Measurements from ENCODE around the gene POTEI. TPM values are rescaled to one million over a fixed set of nuclear protein-coding genes. Genes with fewer than 3 reads are reported as not detected.
"Not testable (repeated sequence)": the region's sequence is repeated elsewhere in the genome, so short reads cannot be mapped to it uniquely, and the experiment has no call there.

The POTEI gene
- polyA plus RNA-seq, 3 donors: not detected

DNA sequence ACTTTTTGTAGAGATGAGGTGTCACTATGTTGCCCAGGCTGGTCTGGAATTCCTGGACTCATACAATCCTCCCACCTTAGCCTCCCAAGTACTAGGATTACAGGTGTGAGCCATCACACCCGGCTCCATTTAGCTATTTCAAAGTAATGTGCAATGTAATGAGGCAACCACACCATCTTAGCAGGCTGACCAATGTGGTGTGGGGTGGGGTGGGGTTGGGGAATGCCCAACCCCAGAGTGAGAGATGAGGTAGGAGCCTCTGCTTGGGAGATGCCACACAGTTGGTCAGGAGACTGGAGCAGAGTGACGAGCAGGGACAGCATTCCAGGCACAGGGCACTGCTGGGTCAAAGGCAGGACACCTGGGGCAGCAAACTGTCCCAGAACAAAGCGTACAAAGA is 39.3 kb upstream of the POTEI start:
- WGBS (ENCODE audit: insufficient coverage): no CpG with 5 or more reads among the region's 3 CpGs
- H4K20me1 ChIP-seq (ENCODE audit: insufficient read depth, low read length); H3K4me1 Mint-ChIP-seq; H3K27me3 Mint-ChIP-seq (ENCODE audit: low read depth in 3 of 3); H3K36me3 Mint-ChIP-seq; H3K27me3 ChIP-seq (ENCODE audit: control insufficient read depth in 2 of 2, insufficient read depth in 2 of 2, low read length in 2 of 2); DNase-seq; H3K9me3 Mint-ChIP-seq; H3K36me3 ChIP-seq (replicated peaks in 1 of 2; ENCODE audit: control insufficient read depth in 1 of 2, insufficient read depth in 2 of 2, low read length in 2 of 2); H3K27ac Mint-ChIP-seq; H3K9ac ChIP-seq (ENCODE audit: insufficient read depth, low read length, poor library complexity, severe bottlenecking); H3K79me2 ChIP-seq (ENCODE audit: insufficient read depth, low read length); H3K4me3 ChIP-seq (replicated peaks in 1 of 3; ENCODE audit: low read depth in 2 of 3, low read length in 3 of 3); H3K4me3 Mint-ChIP-seq; H2AFZ ChIP-seq (ENCODE audit: insufficient read depth, low read depth, low read length, poor library complexity, severe bottlenecking); H3K4me1 ChIP-seq (ENCODE audit: control insufficient read depth in 1 of 2, insufficient read depth in 2 of 2, low read length in 2 of 2); H3K27ac ChIP-seq (ENCODE audit: low read depth in 1 of 2, low read length in 2 of 2); intact Hi-C loops (cut with micrococcal nuclease); H3K9me3 ChIP-seq (replicated peaks in 1 of 2; ENCODE audit: control insufficient read depth in 1 of 2, insufficient read depth in 1 of 2, low read length in 2 of 2); H3K4me2 ChIP-seq (replicated peaks; ENCODE audit: extremely low read depth, low read length, poor library complexity, severe bottlenecking): not testable (repeated sequence)

DNA sequence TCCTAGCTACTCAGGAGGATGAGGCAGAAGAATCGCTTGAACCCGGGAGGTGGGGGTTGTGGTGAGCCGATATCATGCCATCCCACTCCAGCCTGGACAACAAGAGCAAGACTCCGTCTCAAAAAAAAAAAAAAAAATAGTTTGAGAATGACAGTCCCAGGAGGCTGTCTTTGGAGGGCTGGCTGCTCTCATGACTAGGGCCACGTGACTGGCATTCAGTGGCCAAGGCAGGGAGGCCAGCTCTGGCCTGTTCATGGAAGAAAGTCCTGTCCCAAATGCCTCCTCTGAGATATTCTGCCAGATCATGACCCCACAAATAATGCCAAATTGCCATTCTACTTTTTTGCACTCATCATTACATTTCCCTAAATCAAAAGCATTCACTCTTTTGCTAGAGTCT is 35.9 kb upstream of the POTEI start:
- H3K36me3 ChIP-seq (replicated peaks in 1 of 2; ENCODE audit: control insufficient read depth in 1 of 2, insufficient read depth in 2 of 2, low read length in 2 of 2); H3K9ac ChIP-seq (ENCODE audit: insufficient read depth, low read length, poor library complexity, severe bottlenecking); H2AFZ ChIP-seq (ENCODE audit: insufficient read depth, low read depth, low read length, poor library complexity, severe bottlenecking); H3K4me3 ChIP-seq (replicated peaks in 1 of 3; ENCODE audit: low read depth in 2 of 3, low read length in 3 of 3); H3K4me1 Mint-ChIP-seq; H3K27me3 Mint-ChIP-seq (ENCODE audit: low read depth in 3 of 3); H3K36me3 Mint-ChIP-seq; DNase-seq; H3K4me2 ChIP-seq (replicated peaks; ENCODE audit: extremely low read depth, low read length, poor library complexity, severe bottlenecking); intact Hi-C loops (cut with micrococcal nuclease); H3K27ac Mint-ChIP-seq; H4K20me1 ChIP-seq (ENCODE audit: insufficient read depth, low read length); H3K4me1 ChIP-seq (ENCODE audit: control insufficient read depth in 1 of 2, insufficient read depth in 2 of 2, low read length in 2 of 2); H3K9me3 ChIP-seq (replicated peaks in 1 of 2; ENCODE audit: control insufficient read depth in 1 of 2, insufficient read depth in 1 of 2, low read length in 2 of 2); H3K9me3 Mint-ChIP-seq; H3K79me2 ChIP-seq (ENCODE audit: insufficient read depth, low read length); H3K27ac ChIP-seq (ENCODE audit: low read depth in 1 of 2, low read length in 2 of 2); H3K27me3 ChIP-seq (ENCODE audit: control insufficient read depth in 2 of 2, insufficient read depth in 2 of 2, low read length in 2 of 2); H3K4me3 Mint-ChIP-seq: not testable (repeated sequence)
- no CpG with 5 or more reads among the region's 5 CpGs for WGBS (ENCODE audit: insufficient coverage)

DNA sequence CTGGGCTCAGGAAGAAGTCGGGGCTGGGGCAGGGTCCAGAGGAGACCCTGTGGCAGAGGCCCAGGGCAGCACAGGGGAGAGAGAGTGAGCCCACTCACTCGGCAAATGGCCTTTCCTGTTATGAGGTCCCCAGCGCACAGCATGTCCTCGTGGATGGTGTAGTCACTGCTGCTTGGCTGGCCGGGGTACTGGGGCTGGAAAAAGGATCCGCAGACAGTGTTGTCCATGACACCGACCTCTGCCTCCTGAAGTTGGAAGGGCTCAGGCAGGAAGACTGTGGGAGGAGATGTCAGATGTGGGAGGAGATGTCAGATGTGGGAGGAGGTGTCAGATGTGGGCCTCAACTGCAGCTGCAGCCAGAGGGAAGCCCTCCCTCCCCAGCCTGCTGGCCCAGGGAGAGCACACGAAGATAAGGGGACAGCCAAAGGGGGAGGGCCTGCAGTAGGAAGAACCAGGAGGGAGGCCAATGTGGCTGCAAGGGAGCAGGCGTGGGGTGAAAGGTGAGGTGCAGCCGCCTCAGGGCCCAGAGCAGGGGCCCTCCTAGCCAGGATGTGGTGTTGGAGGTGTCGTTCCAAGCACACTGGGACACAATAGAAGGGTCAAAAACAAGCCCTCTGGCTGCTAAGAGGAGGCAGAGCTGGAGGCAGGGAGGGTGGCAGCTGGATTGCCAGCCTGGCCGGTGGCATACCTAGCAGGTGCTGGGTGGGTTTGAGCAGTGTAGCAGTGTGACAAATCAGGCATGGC is 34.8 kb upstream of the POTEI start:
- H3K27ac ChIP-seq (ENCODE audit: low read depth in 1 of 2, low read length in 2 of 2); H3K79me2 ChIP-seq (ENCODE audit: insufficient read depth, low read length); H3K4me3 ChIP-seq (replicated peaks in 1 of 3; ENCODE audit: low read depth in 2 of 3, low read length in 3 of 3); H3K4me2 ChIP-seq (replicated peaks; ENCODE audit: extremely low read depth, low read length, poor library complexity, severe bottlenecking); H3K27me3 Mint-ChIP-seq (ENCODE audit: low read depth in 3 of 3); H3K27ac Mint-ChIP-seq; H3K36me3 ChIP-seq (replicated peaks in 1 of 2; ENCODE audit: control insufficient read depth in 1 of 2, insufficient read depth in 2 of 2, low read length in 2 of 2); intact Hi-C loops (cut with micrococcal nuclease); H3K4me3 Mint-ChIP-seq; H3K9me3 Mint-ChIP-seq; H3K4me1 Mint-ChIP-seq; H3K36me3 Mint-ChIP-seq; DNase-seq; H3K9ac ChIP-seq (ENCODE audit: insufficient read depth, low read length, poor library complexity, severe bottlenecking); H3K27me3 ChIP-seq (ENCODE audit: control insufficient read depth in 2 of 2, insufficient read depth in 2 of 2, low read length in 2 of 2); H3K9me3 ChIP-seq (replicated peaks in 1 of 2; ENCODE audit: control insufficient read depth in 1 of 2, insufficient read depth in 1 of 2, low read length in 2 of 2); H2AFZ ChIP-seq (ENCODE audit: insufficient read depth, low read depth, low read length, poor library complexity, severe bottlenecking); H3K4me1 ChIP-seq (ENCODE audit: control insufficient read depth in 1 of 2, insufficient read depth in 2 of 2, low read length in 2 of 2); H4K20me1 ChIP-seq (ENCODE audit: insufficient read depth, low read length): not testable (repeated sequence)
- no CpG with 5 or more reads among the region's 12 CpGs for WGBS (ENCODE audit: insufficient coverage)

DNA sequence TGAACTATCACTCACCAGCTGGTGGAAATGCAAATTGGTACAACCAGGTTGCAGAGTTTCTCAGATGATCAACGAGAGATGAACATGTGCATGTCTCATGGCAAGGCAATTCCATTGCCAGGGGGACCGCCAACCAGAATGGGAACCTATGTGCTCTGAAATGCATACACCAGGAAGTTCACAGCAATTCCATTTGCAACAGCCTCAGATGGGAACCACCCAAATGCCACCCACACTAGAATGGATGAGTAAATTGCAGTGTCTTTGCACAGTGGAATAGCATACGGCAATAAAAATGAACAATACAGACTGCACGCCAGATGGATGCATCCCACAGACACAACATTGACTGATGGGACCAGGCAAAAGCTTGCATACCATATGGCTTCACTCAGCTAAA is 33.7 kb upstream of the POTEI start:
- H3K36me3 ChIP-seq (replicated peaks in 1 of 2; ENCODE audit: control insufficient read depth in 1 of 2, insufficient read depth in 2 of 2, low read length in 2 of 2); H3K27me3 ChIP-seq (ENCODE audit: control insufficient read depth in 2 of 2, insufficient read depth in 2 of 2, low read length in 2 of 2); intact Hi-C loops (cut with micrococcal nuclease); H3K4me2 ChIP-seq (replicated peaks; ENCODE audit: extremely low read depth, low read length, poor library complexity, severe bottlenecking); H3K9me3 Mint-ChIP-seq; H3K27ac Mint-ChIP-seq; H3K4me3 ChIP-seq (replicated peaks in 1 of 3; ENCODE audit: low read depth in 2 of 3, low read length in 3 of 3); H3K27ac ChIP-seq (ENCODE audit: low read depth in 1 of 2, low read length in 2 of 2); H3K79me2 ChIP-seq (ENCODE audit: insufficient read depth, low read length); H3K36me3 Mint-ChIP-seq; H2AFZ ChIP-seq (ENCODE audit: insufficient read depth, low read depth, low read length, poor library complexity, severe bottlenecking); H3K4me3 Mint-ChIP-seq; H3K4me1 Mint-ChIP-seq; H3K9me3 ChIP-seq (replicated peaks in 1 of 2; ENCODE audit: control insufficient read depth in 1 of 2, insufficient read depth in 1 of 2, low read length in 2 of 2); DNase-seq; H4K20me1 ChIP-seq (ENCODE audit: insufficient read depth, low read length); H3K4me1 ChIP-seq (ENCODE audit: control insufficient read depth in 1 of 2, insufficient read depth in 2 of 2, low read length in 2 of 2); H3K27me3 Mint-ChIP-seq (ENCODE audit: low read depth in 3 of 3); H3K9ac ChIP-seq (ENCODE audit: insufficient read depth, low read length, poor library complexity, severe bottlenecking): not testable (repeated sequence)
- no CpG with 5 or more reads among the region's 4 CpGs for WGBS (ENCODE audit: insufficient coverage)
